HL-60 (cell line): ENCODE results near the gene GZMM.
A peak's percentile ranks its signal among the peaks of the same experiment; 100 is the strongest.

ENCODE experiments used
- CTCF ChIP-seq: IDR thresholded peaks from one replicate; pipeline ENCODE4 v1.5.1; 2011; ENCODE audit warnings: low read length, control low read depth, inconsistent platforms; ENCODE audit not compliant: insufficient read depth
- POLR2AphosphoS5 ChIP-seq: IDR thresholded peaks from 2 replicates; pipeline ENCODE4 v1.6.1; 2012; ENCODE audit warnings: low read depth

- TF ChIP-seq CTCF (peak; percentile 28), POLR2AphosphoS5 (no peak)
Observed at GRCh38 chr19:532561-533363, 11.1 kb upstream of the GZMM start.
